ENCODE measurements around the gene SLC2A2.

GRCh38 chr3:171059978-171060377 lies 33.5 kb upstream of the SLC2A2 start:
- no peak for TF ChIP-seq POLR2A (IDR thresholded peaks at IDR 0.05)
- TF ChIP-seq CTCF (IDR thresholded peaks at IDR 0.05), result no peak
